Activated CD8-positive, alpha-beta memory T cell treated with anti-CD3 and anti-CD28 coated beads, Interleukin-2, amount 10 ng/mL, durations not matched to agents 7 days and 5 days (primary cell): ENCODE measurements around the gene LNX2. TPM values are rescaled to one million over a fixed set of nuclear protein-coding genes. Genes with fewer than 3 reads are reported as not detected.

ENCODE experiments used
- ATAC-seq: fragments of 150-1000 bp; cut with Tn5 transposase; one replicate; pipeline ENCODE4 v1.10.0; 2021; ENCODE audit warnings: moderate library complexity
- CTCF ChIA-PET: fragments of 350-600 bp; sonication (Branson Sonifier 250); formaldehyde crosslinking; loops from one replicate; lab custom pipeline; 2021; ENCODE audit warnings: antibody characterized with exemption; lab: Charles Lee
- DNase-seq: peaks from one replicate; pipeline ENCODE4 v3.0.0-alpha.2; 2020
- H3K27ac Mint-ChIP-seq: one replicate; pipeline ENCODE4 v1.8.0; 2021; ENCODE audit warnings: mild to moderate bottlenecking, mixed read lengths
- H3K27me3 Mint-ChIP-seq: one replicate; pipeline ENCODE4 v1.8.0; 2021; ENCODE audit warnings: mixed read lengths
- H3K36me3 Mint-ChIP-seq: one replicate; pipeline ENCODE4 v1.8.0; 2021; ENCODE audit warnings: mild to moderate bottlenecking, mixed read lengths
- H3K4me1 Mint-ChIP-seq: one replicate; pipeline ENCODE4 v1.8.0; 2021; ENCODE audit warnings: mixed read lengths
- H3K4me3 Mint-ChIP-seq: one replicate; pipeline ENCODE4 v1.8.0; 2021; ENCODE audit warnings: mild to moderate bottlenecking, moderate library complexity, mixed read lengths
- H3K9me3 Mint-ChIP-seq: one replicate; pipeline ENCODE4 v1.8.0; 2022; ENCODE audit warnings: low read depth, mixed read lengths
- total RNA-seq, 2 experiments: library from RNA; stranded (reverse); gene quantifications; one replicate each; pipeline ENCODE4 v1.2.3, GENCODE V29; 2021

LNX2 gene
- total RNA-seq, 2 experiments from 2014 or later: 5.9 to 6.6 TPM

GRCh38 chr13:27593267-27593666 lies 27.1 kb downstream of the LNX2 start:
- no peak overlapping the region for H3K27ac Mint-ChIP-seq
- H3K27me3 Mint-ChIP-seq: no peaks in the 10 kb centered on the region
- no peak for DNase-seq
- no peak overlapping the region for H3K4me3 Mint-ChIP-seq
- H3K4me1 Mint-ChIP-seq: no peaks in the 10 kb centered on the region
- H3K9me3 Mint-ChIP-seq: no peaks in the 10 kb centered on the region
- CTCF ChIA-PET: no interaction called here
- H3K36me3 Mint-ChIP-seq: no peaks in the 10 kb centered on the region
- peak; percentile 36 for ATAC-seq

- no peaks in the 10 kb centered on the region for H3K9me3 Mint-ChIP-seq
- no peaks in the 10 kb centered on the region for H3K4me1 Mint-ChIP-seq
- CTCF ChIA-PET: interaction anchor here (1.0 kb wide), 1 partner anchor 27 kb away, joined by 3 read pairs; no protein-coding TSS in a partner anchor
- no peaks in the 10 kb centered on the region for H3K36me3 Mint-ChIP-seq
- no peak overlapping the region for H3K27ac Mint-ChIP-seq
- no peaks in the 10 kb centered on the region for H3K27me3 Mint-ChIP-seq
- no peak overlapping the region for H3K4me3 Mint-ChIP-seq
- ATAC-seq: no peak
- DNase-seq: no peak
Measured at GRCh38 chr13:27592865-27593264, 27.5 kb downstream of the LNX2 start.

GRCh38 chr13:27588405-27588804 lies 31.9 kb downstream of the LNX2 start:
- peaks cover 15% of the 10 kb centered on the region for H3K4me1 Mint-ChIP-seq
- no peaks in the 10 kb centered on the region for H3K27me3 Mint-ChIP-seq
- H3K4me3 Mint-ChIP-seq: no peak overlapping the region
- no peaks in the 10 kb centered on the region for H3K9me3 Mint-ChIP-seq
- no peaks in the 10 kb centered on the region for H3K36me3 Mint-ChIP-seq
- DNase-seq: no peak
- no peak overlapping the region for H3K27ac Mint-ChIP-seq
- ATAC-seq: no peak
- CTCF ChIA-PET: interaction anchor here (0.8 kb wide), 1 partner anchor 968 kb away, joined by 3 read pairs; no protein-coding TSS in a partner anchor

GRCh38 chr13:27587095-27587746 lies 33.1 kb downstream of the LNX2 start:
- H3K36me3 Mint-ChIP-seq: no peaks in the 10 kb centered on the region
- H3K9me3 Mint-ChIP-seq: no peaks in the 10 kb centered on the region
- H3K4me3 Mint-ChIP-seq: no peak overlapping the region
- ATAC-seq (no peak), DNase-seq (no peak)
- no peak overlapping the region for H3K27ac Mint-ChIP-seq
- CTCF ChIA-PET: interaction anchor here (0.8 to 1.6 kb wide), 2 partner anchors 33 to 67 kb away, joined by 3 read pairs; partner anchors contain the start of gene LNX2
- H3K4me1 Mint-ChIP-seq: peaks cover 15% of the 10 kb centered on the region
- no peaks in the 10 kb centered on the region for H3K27me3 Mint-ChIP-seq

GRCh38 chr13:27583645-27584044 lies 36.7 kb downstream of the LNX2 start:
- CTCF ChIA-PET: no interaction called here
- no peak for DNase-seq
- H3K36me3 Mint-ChIP-seq: peaks cover 8% of the 10 kb centered on the region
- no peak overlapping the region for H3K27ac Mint-ChIP-seq
- H3K4me3 Mint-ChIP-seq: no peak overlapping the region
- no peak for ATAC-seq
- H3K4me1 Mint-ChIP-seq: peaks cover 15% of the 10 kb centered on the region
- H3K27me3 Mint-ChIP-seq: no peaks in the 10 kb centered on the region
- H3K9me3 Mint-ChIP-seq: no peaks in the 10 kb centered on the region

- no peak overlapping the region for H3K27ac Mint-ChIP-seq
- H3K9me3 Mint-ChIP-seq: no peaks in the 10 kb centered on the region
- no peak for DNase-seq
- H3K27me3 Mint-ChIP-seq: no peaks in the 10 kb centered on the region
- CTCF ChIA-PET: no interaction called here
- peaks cover 4% of the 10 kb centered on the region for H3K4me1 Mint-ChIP-seq
- no peak overlapping the region for H3K4me3 Mint-ChIP-seq
- ATAC-seq: no peak
- H3K36me3 Mint-ChIP-seq: peaks cover 26% of the 10 kb centered on the region
Measured at GRCh38 chr13:27578121-27579030, 42.0 kb downstream of the LNX2 start.

- Mint-ChIP-seq H3K27ac (no peak overlapping the region), H3K36me3 (peaks cover 22% of the 10 kb centered on the region), H3K4me1 (peaks cover 19% of the 10 kb centered on the region), H3K4me3 (no peak overlapping the region), H3K9me3 (no peaks in the 10 kb centered on the region), H3K27me3 (no peaks in the 10 kb centered on the region)
- CTCF ChIA-PET: no interaction called here
- ATAC-seq: no peak
- no peak for DNase-seq
Measured at GRCh38 chr13:27574661-27575060, 45.7 kb downstream of the LNX2 start.

GRCh38 chr13:27573265-27573664 lies 47.1 kb downstream of the LNX2 start:
- Mint-ChIP-seq H3K4me3 (no peak overlapping the region), H3K9me3 (no peaks in the 10 kb centered on the region), H3K27me3 (no peaks in the 10 kb centered on the region), H3K27ac (no peak overlapping the region), H3K4me1 (peaks cover 25% of the 10 kb centered on the region), H3K36me3 (peaks cover 21% of the 10 kb centered on the region)
- DNase-seq (no peak), ATAC-seq (peak; percentile 49)
- CTCF ChIA-PET: interaction anchor here (0.7 kb wide), 1 partner anchor 411 kb away, joined by 3 read pairs; no protein-coding TSS in a partner anchor

GRCh38 chr13:27572234-27572901 lies 48.0 kb downstream of the LNX2 start:
- DNase-seq (no peak), ATAC-seq (no peak)
- CTCF ChIA-PET: interaction anchor here (0.7 kb wide), 1 partner anchor 412 kb away, joined by 3 read pairs; no protein-coding TSS in a partner anchor
- Mint-ChIP-seq H3K36me3 (peaks cover 17% of the 10 kb centered on the region), H3K27me3 (no peaks in the 10 kb centered on the region), H3K9me3 (no peaks in the 10 kb centered on the region), H3K4me3 (no peak overlapping the region), H3K27ac (no peak overlapping the region), H3K4me1 (peaks cover 25% of the 10 kb centered on the region)

- H3K4me3 Mint-ChIP-seq: no peak overlapping the region
- DNase-seq: no peak
- no peak overlapping the region for H3K27ac Mint-ChIP-seq
- no peaks in the 10 kb centered on the region for H3K9me3 Mint-ChIP-seq
- CTCF ChIA-PET: no interaction called here
- H3K36me3 Mint-ChIP-seq: peaks cover 15% of the 10 kb centered on the region
- ATAC-seq: no peak
- peaks cover 25% of the 10 kb centered on the region for H3K4me1 Mint-ChIP-seq
- no peaks in the 10 kb centered on the region for H3K27me3 Mint-ChIP-seq
Measured at GRCh38 chr13:27570906-27571305, 49.4 kb downstream of the LNX2 start.

- H3K36me3 Mint-ChIP-seq: peaks cover 12% of the 10 kb centered on the region
- H3K4me3 Mint-ChIP-seq: no peak overlapping the region
- no peaks in the 10 kb centered on the region for H3K27me3 Mint-ChIP-seq
- no peak for ATAC-seq
- H3K4me1 Mint-ChIP-seq: peaks cover 25% of the 10 kb centered on the region
- no peaks in the 10 kb centered on the region for H3K9me3 Mint-ChIP-seq
- H3K27ac Mint-ChIP-seq: no peak overlapping the region
- no peak for DNase-seq
- CTCF ChIA-PET: no interaction called here
Measured at GRCh38 chr13:27569405-27569804, 50.9 kb downstream of the LNX2 start.

GRCh38 chr13:27565818-27566217 lies 54.5 kb downstream of the LNX2 start:
- Mint-ChIP-seq H3K9me3 (no peaks in the 10 kb centered on the region), H3K36me3 (peaks cover 3% of the 10 kb centered on the region), H3K27ac (no peak overlapping the region), H3K27me3 (no peaks in the 10 kb centered on the region), H3K4me3 (no peak overlapping the region), H3K4me1 (peaks cover 6% of the 10 kb centered on the region)
- CTCF ChIA-PET: no interaction called here
- ATAC-seq (no peak), DNase-seq (no peak)

- H3K9me3 Mint-ChIP-seq: no peaks in the 10 kb centered on the region
Measured at GRCh38 chr13:27562457-27562856, 57.9 kb downstream of the LNX2 start.

More at GRCh38 chr13:27562457-27562856, 57.9 kb downstream of the LNX2 start:
- no peak for ATAC-seq
- no peak for DNase-seq
- H3K4me1 Mint-ChIP-seq: peaks cover 7% of the 10 kb centered on the region
- CTCF ChIA-PET: no interaction called here
- H3K27ac Mint-ChIP-seq: no peak overlapping the region
- no peak overlapping the region for H3K4me3 Mint-ChIP-seq
- no peaks in the 10 kb centered on the region for H3K27me3 Mint-ChIP-seq
- H3K36me3 Mint-ChIP-seq: peaks cover 7% of the 10 kb centered on the region
